Transverse colon (tissue), 4 donors: Measurements from ENCODE around the gene EYA2.

Source experiments
- EP300 ChIP-seq: sonication (generic); formaldehyde crosslinking; IDR thresholded peaks from one replicate; pipeline ENCODE4 v1.6.1; 2017; ENCODE audit warnings: antibody characterized with exemption, low read depth
- POLR2A ChIP-seq: fragments of 450-650 bp; IDR thresholded peaks from one replicate; pipeline ENCODE4 v1.6.1; 2016; ENCODE audit warnings: antibody characterized with exemption, mild to moderate bottlenecking, moderate library complexity
- POLR2AphosphoS5 ChIP-seq, 3 donors: sonication (generic); formaldehyde crosslinking; IDR thresholded peaks; one replicate each; pipeline ENCODE4 v1.6.1; 2016; ENCODE audit warnings: antibody characterized with exemption in 3 of 3
- TF ChIP-seq, protein P1 (sequence below), 5 experiments: fragments of 200-600 bp in 3 of 5; fragments of 450-650 bp in 2 of 5; sonication (generic) in 3 of 5; IDR thresholded peaks; 1 replicate in 2 of 5; 2 replicates in 3 of 5; pipeline ENCODE4 v1.5.1; 2016 to 2017; ENCODE audit warnings: antibody characterized with exemption in 5 of 5, inconsistent platforms in 3 of 5, mild to moderate bottlenecking in 2 of 5, moderate library complexity in 1 of 5

DNA sequence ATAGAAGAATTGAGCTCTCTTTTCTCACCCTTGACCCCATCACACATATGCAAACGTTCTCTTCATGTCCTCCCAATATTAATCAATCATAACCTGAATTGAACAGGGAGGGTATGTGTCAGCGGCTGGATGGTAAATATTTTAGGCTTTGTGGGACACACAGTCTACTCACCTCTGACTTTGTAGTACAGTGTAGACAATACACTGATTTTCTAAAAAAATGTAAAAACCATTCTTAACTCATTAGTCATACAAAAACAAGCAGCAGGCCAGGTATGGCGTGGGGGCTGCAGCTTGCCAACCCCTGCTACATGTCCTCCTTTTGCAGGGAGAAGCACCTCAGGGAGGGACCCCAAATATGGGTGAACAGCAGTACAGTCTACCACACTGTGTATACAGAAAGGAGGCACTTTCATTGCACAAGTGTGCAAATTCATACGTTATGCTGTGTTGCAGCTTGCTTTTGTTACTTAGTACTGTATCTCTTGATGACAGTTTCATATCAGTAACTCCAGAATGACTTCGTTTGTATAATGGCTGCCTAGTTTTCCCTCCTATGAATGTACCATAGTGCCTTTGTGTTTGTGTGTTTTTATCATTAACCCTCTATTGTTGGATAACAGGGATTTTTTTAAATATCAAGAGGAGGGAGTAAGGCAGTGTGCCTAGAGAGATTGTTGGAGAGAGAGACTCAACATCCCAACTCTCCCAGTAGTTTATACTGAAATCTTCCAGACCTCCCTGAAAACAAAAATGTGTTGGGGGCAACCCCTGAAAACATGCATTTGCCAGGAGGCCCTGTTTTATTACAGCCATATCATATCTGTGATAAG, 247.5 kb downstream of the EYA2 start:
- TF ChIP-seq POLR2AphosphoS5 (IDR thresholded peaks at IDR 0.05) (no peak), POLR2A (no peak), EP300 (no peak)
- TF ChIP-seq, protein P1, sequence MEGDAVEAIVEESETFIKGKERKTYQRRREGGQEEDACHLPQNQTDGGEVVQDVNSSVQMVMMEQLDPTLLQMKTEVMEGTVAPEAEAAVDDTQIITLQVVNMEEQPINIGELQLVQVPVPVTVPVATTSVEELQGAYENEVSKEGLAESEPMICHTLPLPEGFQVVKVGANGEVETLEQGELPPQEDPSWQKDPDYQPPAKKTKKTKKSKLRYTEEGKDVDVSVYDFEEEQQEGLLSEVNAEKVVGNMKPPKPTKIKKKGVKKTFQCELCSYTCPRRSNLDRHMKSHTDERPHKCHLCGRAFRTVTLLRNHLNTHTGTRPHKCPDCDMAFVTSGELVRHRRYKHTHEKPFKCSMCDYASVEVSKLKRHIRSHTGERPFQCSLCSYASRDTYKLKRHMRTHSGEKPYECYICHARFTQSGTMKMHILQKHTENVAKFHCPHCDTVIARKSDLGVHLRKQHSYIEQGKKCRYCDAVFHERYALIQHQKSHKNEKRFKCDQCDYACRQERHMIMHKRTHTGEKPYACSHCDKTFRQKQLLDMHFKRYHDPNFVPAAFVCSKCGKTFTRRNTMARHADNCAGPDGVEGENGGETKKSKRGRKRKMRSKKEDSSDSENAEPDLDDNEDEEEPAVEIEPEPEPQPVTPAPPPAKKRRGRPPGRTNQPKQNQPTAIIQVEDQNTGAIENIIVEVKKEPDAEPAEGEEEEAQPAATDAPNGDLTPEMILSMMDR (IDR thresholded peaks at IDR 0.05): no peak
